Upper lobe of left lung (tissue), 6 donors: ENCODE data around the gene EML2. TPM values are rescaled to one million over a fixed set of nuclear protein-coding genes. Genes with fewer than 3 reads are reported as not detected.
"Not testable (repeated sequence)": the region's sequence is repeated elsewhere in the genome, so short reads cannot be mapped to it uniquely, and the experiment has no call there.

Source experiments
- ATAC-seq, 2 donors: fragments of 200-7000 bp; cut with Tn5 transposase; one replicate each; pipeline ENCODE4 v1.9.1; 2022; ENCODE audit warnings: mild to moderate bottlenecking in 2 of 2, moderate library complexity in 2 of 2; ENCODE audit not compliant: low FRiP score in 2 of 2
- DNase-seq, 2 donors: peaks; one replicate each; pipeline ENCODE4 v3.0.0-alpha.2; 2019 to 2020
- H3K27ac ChIP-seq, 4 donors: fragments of 200-600 bp; sonication (generic); one replicate each; pipeline ENCODE4 v1.5.1; 2016 to 2019
- H3K27me3 ChIP-seq, 4 donors: fragments of 200-600 bp; sonication (generic); one replicate each; pipeline ENCODE4 v1.5.1; 2017 to 2019
- H3K36me3 ChIP-seq, 4 donors: fragments of 200-600 bp; sonication (generic); one replicate each; pipeline ENCODE4 v1.5.1; 2016 to 2019
- H3K4me1 ChIP-seq, 4 donors: fragments of 200-600 bp; sonication (generic); one replicate each; pipeline ENCODE4 v1.5.1; 2018 to 2019
- H3K4me3 ChIP-seq, 4 donors: fragments of 200-600 bp; sonication (generic); one replicate each; pipeline ENCODE4 v1.5.1; 2017 to 2019; ENCODE audit warnings: mild to moderate bottlenecking in 2 of 4, moderate library complexity in 1 of 4
- H3K9me3 ChIP-seq, 4 donors: fragments of 200-600 bp; sonication (generic); one replicate each; pipeline ENCODE4 v1.5.1; 2018 to 2019
- CTCF ChIP-seq, 6 experiments: fragments of 450-650 bp in 4 of 6; fragments of 200-600 bp in 2 of 6; sonication (generic) in 2 of 6; IDR thresholded peaks; one replicate each; pipeline ENCODE4 v1.5.1; 2016 to 2019; ENCODE audit warnings: antibody characterized with exemption in 6 of 6
- EP300 ChIP-seq, 4 donors: sonication (generic); formaldehyde crosslinking; IDR thresholded peaks; one replicate each; pipeline ENCODE4 v1.5.1; 2017; ENCODE audit warnings: antibody characterized with exemption in 4 of 4, control low read depth in 2 of 4
- POLR2A ChIP-seq, 4 donors: fragments of 450-650 bp; IDR thresholded peaks; one replicate each; pipeline ENCODE4 v1.5.1; 2016 to 2017; ENCODE audit warnings: antibody characterized with exemption in 4 of 4, mild to moderate bottlenecking in 2 of 4
- POLR2AphosphoS5 ChIP-seq, 2 donors: sonication (generic); formaldehyde crosslinking; IDR thresholded peaks; one replicate each; pipeline ENCODE4 v1.5.1; 2017; ENCODE audit warnings: antibody characterized with exemption in 2 of 2
- WGBS, 2 donors: methylation state at CpG; one replicate each; pipeline ENCODE4 v1.1.5; 2017 to 2018; 5-methylcytosine and 5-hydroxymethylcytosine counted together
- total RNA-seq, 6 donors: library from RNA; depleted of rRNA in 4 of 6; stranded (reverse); fragments of >200 nt in 4 of 6; gene quantifications; one replicate each; pipeline versions ENCODE4 v1.1.0 to v1.2.1, GENCODE V29; 2016 to 2021
- donor health status: DM: no; HTN: no; CAD: no; lungs with moderate emphysema.
- donor health status: DM: no; HTN: yes; CAD: no; lungs with severe emphysema.

Gene EML2
- total RNA-seq, 6 donors from 2014 or later = 34.1 to 70.2 (median 48.2) TPM

- Histone ChIP-seq H3K9me3 (no peaks in the 10 kb centered on the region), H3K36me3 (peaks cover 7 to 24% (median 16%) of the 10 kb centered on the region in 4 donors), H3K27me3 (no peaks in the 10 kb centered on the region), H3K4me3 (no peak overlapping the region), H3K4me1 (peaks cover 0 to 9% (median 0%) of the 10 kb centered on the region in 4 donors), H3K27ac (no peak overlapping the region)
- DNase-seq = peak; percentile 81 to 92
- ATAC-seq = peak; percentile 89 to 90
- WGBS, 2 donors = 64% methylated on average over 27 of the region's 27 CpGs
- TF ChIP-seq EP300 (IDR thresholded peaks at IDR 0.05) (no peak), CTCF (IDR thresholded peaks at IDR 0.05) (no peak), POLR2A (IDR thresholded peaks at IDR 0.05) (no peak), POLR2AphosphoS5 (IDR thresholded peaks at IDR 0.05) (no peak)
Observed at GRCh38 chr19:45632468-45633196, 6.6 kb downstream of the EML2 start.

GRCh38 chr19:45630463-45630862 is 8.7 kb downstream of the EML2 start:
- no peak overlapping the region for H3K27ac ChIP-seq
- WGBS, 2 donors = 84 to 94% methylated on average over 2 of the region's 2 CpGs
- ATAC-seq (no peak), DNase-seq (no peak)
- peaks cover 0 to 9% (median 0%) of the 10 kb centered on the region in 4 donors for H3K4me1 ChIP-seq
- peaks cover 10 to 43% (median 23%) of the 10 kb centered on the region in 4 donors for H3K36me3 ChIP-seq
- H3K9me3 ChIP-seq = no peaks in the 10 kb centered on the region
- TF ChIP-seq POLR2AphosphoS5 (IDR thresholded peaks at IDR 0.05) = no peak
- TF ChIP-seq CTCF (IDR thresholded peaks at IDR 0.05) = no peak
- TF ChIP-seq POLR2A (IDR thresholded peaks at IDR 0.05) = no peak
- no peak for TF ChIP-seq EP300 (IDR thresholded peaks at IDR 0.05)
- H3K27me3 ChIP-seq = no peaks in the 10 kb centered on the region
- H3K4me3 ChIP-seq = no peak overlapping the region

- H3K4me3 ChIP-seq = no peak overlapping the region
- no peaks in the 10 kb centered on the region for H3K27me3 ChIP-seq
- H3K4me1 ChIP-seq = peaks cover 0 to 9% (median 0%) of the 10 kb centered on the region in 4 donors
- no peak for ATAC-seq
- H3K9me3 ChIP-seq = no peaks in the 10 kb centered on the region
- peaks cover 10 to 50% (median 27%) of the 10 kb centered on the region in 4 donors for H3K36me3 ChIP-seq
- TF ChIP-seq CTCF (IDR thresholded peaks at IDR 0.05) = no peak
- no peak for TF ChIP-seq EP300 (IDR thresholded peaks at IDR 0.05)
- no peak for TF ChIP-seq POLR2AphosphoS5 (IDR thresholded peaks at IDR 0.05)
- no peak for TF ChIP-seq POLR2A (IDR thresholded peaks at IDR 0.05)
- no peak overlapping the region for H3K27ac ChIP-seq
- no peak for DNase-seq
- WGBS, 2 donors = 98 to 100% methylated on average over 3 to 4 of the region's 4 CpGs
Observed at GRCh38 chr19:45629704-45630103, 9.5 kb downstream of the EML2 start.

GRCh38 chr19:45628219-45628618 is 11.0 kb downstream of the EML2 start:
- not testable (repeated sequence) for ATAC-seq, H3K27me3 ChIP-seq, H3K4me3 ChIP-seq, H3K27ac ChIP-seq, H3K4me1 ChIP-seq, H3K9me3 ChIP-seq, DNase-seq
- H3K36me3 ChIP-seq = peaks cover 10 to 65% (median 34%) of the 10 kb centered on the region in 4 donors
- WGBS, 2 donors = 94 to 97% methylated on average over 7 of the region's 7 CpGs

- 92 to 100% methylated on average over 1 of the region's 1 CpG for WGBS, 2 donors
Observed at GRCh38 chr19:45623984-45624383, 15.2 kb downstream of the EML2 start.

More at GRCh38 chr19:45623984-45624383, 15.2 kb downstream of the EML2 start:
- DNase-seq (no peak), ATAC-seq (no peak)
- no peak overlapping the region for H3K4me3 ChIP-seq
- TF ChIP-seq CTCF (IDR thresholded peaks at IDR 0.05) (no peak), POLR2A (IDR thresholded peaks at IDR 0.05) (no peak), POLR2AphosphoS5 (IDR thresholded peaks at IDR 0.05) (no peak), EP300 (IDR thresholded peaks at IDR 0.05) (no peak)
- H3K27ac ChIP-seq = no peak overlapping the region
- peaks cover 24 to 91% (median 54%) of the 10 kb centered on the region in 4 donors for H3K36me3 ChIP-seq
- H3K4me1 ChIP-seq = no peaks in the 10 kb centered on the region
- H3K9me3 ChIP-seq = no peaks in the 10 kb centered on the region
- no peaks in the 10 kb centered on the region for H3K27me3 ChIP-seq
